Fibroblast of lung (primary cell): Measurements from ENCODE around the gene WDHD1. TPM values are rescaled to one million over a fixed set of nuclear protein-coding genes. Genes with fewer than 3 reads are reported as not detected.

Experiments used
- DNase-seq, 2 donors: peaks; one replicate each; pipeline versions ENCODE4 v3.0.0 to v3.0.0-alpha.2; 2010; ENCODE audit warnings: low read depth in 2 of 2
- H2AFZ ChIP-seq: 2 replicates; pipeline ENCODE4 v1.5.1; 2012; ENCODE audit warnings: low read length, control low read depth, inconsistent platforms
- H3K27ac ChIP-seq: 2 replicates; pipeline ENCODE4 v1.5.1; 2011; ENCODE audit warnings: low read length, control low read depth; ENCODE audit not compliant: insufficient read depth
- H3K27me3 ChIP-seq: 2 replicates; pipeline ENCODE4 v1.5.1; 2011; ENCODE audit warnings: mild to moderate bottlenecking, low read length; ENCODE audit not compliant: control insufficient read depth, insufficient read depth
- H3K36me3 ChIP-seq: 2 replicates; pipeline ENCODE4 v1.5.1; 2011; ENCODE audit warnings: low read length; ENCODE audit not compliant: control insufficient read depth, insufficient read depth
- H3K4me1 ChIP-seq: 2 replicates; pipeline ENCODE4 v1.5.1; 2011; ENCODE audit warnings: low read length; ENCODE audit not compliant: control insufficient read depth, insufficient read depth; ENCODE audit errors: extremely low read depth
- H3K4me2 ChIP-seq: 2 replicates; pipeline ENCODE4 v1.5.1; 2011; ENCODE audit warnings: low read length, control low read depth; ENCODE audit not compliant: insufficient read depth; ENCODE audit errors: extremely low read depth
- H3K4me3 ChIP-seq, 4 experiments: fragments of 200-600 bp in 1 of 4; sonication (generic) in 1 of 4; replicated peaks in 1 of 4; 2 replicates each; pipeline ENCODE4 v1.5.1; 2011 to 2016; ENCODE audit warnings: low read length in 4 of 4, low read depth in 3 of 4, mild to moderate bottlenecking in 3 of 4, control low read depth in 2 of 4, inconsistent platforms in 1 of 4, mixed read lengths in 1 of 4; ENCODE audit not compliant: insufficient read depth in 1 of 4; ENCODE audit errors: control extremely low read depth in 1 of 4
- H3K79me2 ChIP-seq: 2 replicates; pipeline ENCODE4 v1.5.1; 2012; ENCODE audit warnings: mild to moderate bottlenecking, low read length, inconsistent platforms; ENCODE audit not compliant: control insufficient read depth, insufficient read depth
- H3K9ac ChIP-seq: 2 replicates; pipeline ENCODE4 v1.5.1; 2011; ENCODE audit warnings: mild to moderate bottlenecking, low read length, control low read depth; ENCODE audit not compliant: insufficient read depth
- H3K9me3 ChIP-seq: 2 replicates; pipeline ENCODE4 v1.5.1; 2012; ENCODE audit warnings: low read depth, low read length; ENCODE audit not compliant: control insufficient read depth, insufficient read depth
- H4K20me1 ChIP-seq: 2 replicates; pipeline ENCODE4 v1.5.1; 2011; ENCODE audit warnings: low read length; ENCODE audit not compliant: control insufficient read depth, insufficient read depth; ENCODE audit errors: extremely low read depth
- CTCF ChIP-seq, 2 donors: IDR thresholded peaks in 1 of 2; conservative IDR thresholded peaks in 1 of 2; 1 replicate in 1 of 2; 2 replicates in 1 of 2; pipeline ENCODE4 v1.5.1; 2011 to 2012; ENCODE audit warnings: low read length in 2 of 2, control low read depth in 1 of 2, inconsistent platforms in 1 of 2, low read depth in 1 of 2, mild to moderate bottlenecking in 1 of 2
- EZH2 ChIP-seq: IDR thresholded peaks from 2 replicates; pipeline ENCODE4 v1.5.1; 2012; ENCODE audit warnings: low read length, control low read depth, mild to moderate bottlenecking; ENCODE audit errors: missing control alignments
- polyA plus RNA-seq, 2 donors: library from polyadenylated mRNA; depleted of rRNA in 1 of 2; stranded (reverse) in 1 of 2; unstranded in 1 of 2; fragments of >200 nt; gene quantifications; 2 replicates each; pipeline ENCODE4 v1.2.1, GENCODE V29; 2011 to 2012; ENCODE audit warnings: missing spikeins in 1 of 2
- total RNA-seq: library from RNA; depleted of rRNA; stranded (reverse); fragments of >200 nt; gene quantifications from 2 replicates; pipeline ENCODE4 v1.2.1, GENCODE V29; 2014

WDHD1 gene
- total and polyA plus RNA-seq, 2 donors (not counting 1 experiment from before 2014, with no cell fraction given), result 7.3 to 8.6 TPM

- H3K79me2 ChIP-seq, result no peaks in the 10 kb centered on the region
- no peaks in the 10 kb centered on the region for H3K36me3 ChIP-seq
- DNase-seq, result no peak
- no peak overlapping the region for H3K9ac ChIP-seq
- no peaks in the 10 kb centered on the region for H3K27me3 ChIP-seq
- TF ChIP-seq CTCF (conservative IDR thresholded peaks at IDR 0.05 in 1 of 2, IDR thresholded peaks at IDR 0.05 in 1 of 2; ENCODE audit: low read depth in 1 of 2, low read length in 2 of 2) (no peak), EZH2 (no peak)
- no peak overlapping the region for H3K27ac ChIP-seq
- H4K20me1 ChIP-seq, result no peaks in the 10 kb centered on the region
- no peaks in the 10 kb centered on the region for H3K9me3 ChIP-seq
- no peak overlapping the region for H3K4me3 ChIP-seq
- H2AFZ ChIP-seq, result no peak overlapping the region
- no peak overlapping the region for H3K4me2 ChIP-seq
- no peaks in the 10 kb centered on the region for H3K4me1 ChIP-seq
Measured at GRCh38 chr14:54947230-54947629, 79.7 kb downstream of the WDHD1 start.

DNA sequence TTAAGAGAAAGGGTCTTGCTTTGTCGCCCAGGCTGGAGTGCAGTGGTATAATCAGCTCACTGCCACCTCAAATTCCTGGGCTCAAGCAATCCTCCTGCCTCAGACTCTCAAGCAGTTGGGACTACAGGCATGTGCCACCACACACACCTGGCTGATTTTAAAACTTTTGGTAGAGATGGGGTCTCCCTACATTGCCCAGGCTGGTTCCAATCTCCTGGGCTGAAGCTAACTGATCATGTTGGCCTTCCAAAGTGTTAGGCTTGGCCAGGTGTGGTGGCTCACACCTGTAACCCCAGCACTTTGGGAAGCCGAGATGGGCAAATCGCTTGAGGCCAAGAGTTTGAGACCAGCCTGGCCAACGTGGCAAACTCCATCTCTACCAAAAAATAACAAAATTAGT is 80.4 kb downstream of the WDHD1 start:
- Histone ChIP-seq H3K4me3 (no peak overlapping the region), H3K36me3 (no peaks in the 10 kb centered on the region), H4K20me1 (no peaks in the 10 kb centered on the region), H3K79me2 (no peaks in the 10 kb centered on the region), H3K9ac (no peak overlapping the region), H2AFZ (no peak overlapping the region), H3K27me3 (no peaks in the 10 kb centered on the region), H3K9me3 (no peaks in the 10 kb centered on the region), H3K4me2 (no peak overlapping the region), H3K4me1 (no peaks in the 10 kb centered on the region), H3K27ac (no peak overlapping the region)
- no peak for DNase-seq
- TF ChIP-seq EZH2, result no peak

DNA sequence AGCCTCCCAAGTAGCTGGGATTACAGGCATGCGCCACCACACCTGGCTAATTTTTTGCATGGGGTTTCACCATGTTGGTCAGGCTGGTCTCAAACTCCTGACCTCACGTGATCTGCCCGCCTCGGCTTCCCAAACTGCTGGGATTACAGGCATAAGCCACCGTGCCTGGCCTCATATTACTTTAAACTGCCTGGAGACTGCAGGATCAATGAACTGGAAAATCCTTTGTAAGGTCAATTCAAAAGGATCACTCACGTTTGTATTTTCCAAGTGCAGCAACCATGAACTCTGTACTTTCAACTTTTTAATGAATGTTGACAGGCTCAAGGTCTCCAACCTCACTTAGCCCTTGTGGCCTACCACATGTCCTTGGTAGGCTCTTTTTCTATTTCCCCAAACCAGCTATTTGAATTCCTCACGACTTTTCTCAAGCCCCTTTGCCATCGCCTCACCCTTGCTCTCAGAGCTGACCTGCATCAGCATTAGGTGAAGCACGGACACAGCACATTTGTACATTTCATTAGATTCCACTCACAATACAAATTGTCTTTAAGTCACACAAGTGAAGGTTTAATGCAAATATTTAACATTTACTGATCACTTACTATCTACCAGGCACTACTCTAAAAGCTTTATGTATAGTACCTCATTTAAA is 82.0 kb downstream of the WDHD1 start:
- Histone ChIP-seq H3K9me3 (no peaks in the 10 kb centered on the region), H3K79me2 (no peaks in the 10 kb centered on the region), H4K20me1 (no peaks in the 10 kb centered on the region), H3K27me3 (no peaks in the 10 kb centered on the region), H3K4me2 (no peak overlapping the region), H3K4me3 (no peak overlapping the region), H3K27ac (no peak overlapping the region), H2AFZ (no peak overlapping the region), H3K36me3 (no peaks in the 10 kb centered on the region), H3K9ac (no peak overlapping the region), H3K4me1 (no peaks in the 10 kb centered on the region)
- no peak for DNase-seq
- TF ChIP-seq CTCF (conservative IDR thresholded peaks at IDR 0.05 in 1 of 2, IDR thresholded peaks at IDR 0.05 in 1 of 2; ENCODE audit: low read depth in 1 of 2, low read length in 2 of 2) (no peak), EZH2 (no peak)
